Activated CD8-positive, alpha-beta memory T cell treated with anti-CD3 and anti-CD28 coated beads for 4 hours (primary cell): ENCODE results near the gene LURAP1L.
"Not testable (repeated sequence)": the region's sequence is repeated elsewhere in the genome, so short reads cannot be mapped to it uniquely, and the experiment has no call there.

ENCODE experiments used
- DNase-seq, 2 donors: peaks; one replicate each; pipeline ENCODE4 v3.0.0-alpha.2; 2020; ENCODE audit warnings: low read depth in 2 of 2

The LURAP1L gene

GRCh38 chr9:12856603-12857002 lies 81.8 kb downstream of the LURAP1L start:
- no peak for DNase-seq

- no peak for DNase-seq
Measured at GRCh38 chr9:12859704-12860251, 85.0 kb downstream of the LURAP1L start.

GRCh38 chr9:12860998-12861397 lies 86.2 kb downstream of the LURAP1L start:
- no peak for DNase-seq

- DNase-seq = no peak
Measured at GRCh38 chr9:12862611-12863410, 88.0 kb downstream of the LURAP1L start.

GRCh38 chr9:12863618-12864017 lies 88.8 kb downstream of the LURAP1L start:
- DNase-seq = no peak

GRCh38 chr9:12865380-12865779 lies 90.6 kb downstream of the LURAP1L start:
- not testable (repeated sequence) for DNase-seq
